Measurements from ENCODE around the gene TMEM17.

- no peak for TF ChIP-seq CTCF (IDR thresholded peaks at IDR 0.05; ENCODE audit: low read depth, low read length, poor library complexity, severe bottlenecking)
- TF ChIP-seq EZH2phosphoT487 (IDR thresholded peaks at IDR 0.05; ENCODE audit: borderline replicate concordance, low read length): no peak
These were observed 45.8 kb downstream of the TMEM17 start for GRCh38 chr2:62460175-62460574.
